Right atrium auricular region (tissue), 2 donors: ENCODE data around the gene COQ6. TPM values are rescaled to one million over a fixed set of nuclear protein-coding genes. Genes with fewer than 3 reads are reported as not detected.
"Not testable (repeated sequence)": the region's sequence is repeated elsewhere in the genome, so short reads cannot be mapped to it uniquely, and the experiment has no call there.

ENCODE experiments used
- DNase-seq: peaks from one replicate; pipeline ENCODE4 v3.0.0-alpha.2; 2019; ENCODE audit warnings: low spot score
- H3K27ac ChIP-seq, 2 donors: fragments of 200-600 bp; sonication (generic); 1 replicate in 1 of 2; 2 replicates in 1 of 2; pipeline ENCODE4 v1.5.1; 2016 to 2019
- H3K27me3 ChIP-seq, 2 donors: fragments of 200-600 bp; sonication (generic); one replicate each; pipeline versions ENCODE4 v1.5.1 to v1.6.0; 2017 to 2019
- H3K36me3 ChIP-seq: fragments of 200-600 bp; sonication (generic); one replicate; pipeline ENCODE4 v1.5.1; 2016
- H3K4me1 ChIP-seq, 2 donors: fragments of 200-600 bp; sonication (generic); one replicate each; pipeline versions ENCODE4 v1.5.1 to v1.6.0; 2017 to 2019
- H3K4me3 ChIP-seq, 2 donors: fragments of 200-600 bp; sonication (generic); 1 replicate in 1 of 2; 2 replicates in 1 of 2; pipeline ENCODE4 v1.5.1; 2017 to 2019; ENCODE audit warnings: mild to moderate bottlenecking in 1 of 2, moderate library complexity in 1 of 2
- H3K9me3 ChIP-seq, 2 donors: fragments of 200-600 bp; sonication (generic); one replicate each; pipeline ENCODE4 v1.5.1; 2019
- total RNA-seq, 2 donors: library from RNA; depleted of rRNA; stranded (reverse); fragments of >200 nt; gene quantifications; one replicate each; pipeline ENCODE4 v1.1.0, GENCODE V29; 2016
- TF ChIP-seq, protein P1 (sequence below), 2 donors: fragments of 200-600 bp; sonication (generic); IDR thresholded peaks; one replicate each; pipeline ENCODE4 v1.5.1; 2019; ENCODE audit warnings: antibody characterized with exemption in 2 of 2

COQ6 gene
- total RNA-seq, 2 donors from 2014 or later, result 34.2 to 64.9 TPM

GRCh38 chr14:73997944-73998447 is 47.9 kb downstream of the COQ6 start:
- Histone ChIP-seq H3K4me1 (no peaks in the 10 kb centered on the region), H3K9me3 (no peaks in the 10 kb centered on the region), H3K27me3 (no peaks in the 10 kb centered on the region), H3K27ac (no peak overlapping the region), H3K4me3 (no peak overlapping the region), H3K36me3 (no peaks in the 10 kb centered on the region)
- TF ChIP-seq, protein P1, sequence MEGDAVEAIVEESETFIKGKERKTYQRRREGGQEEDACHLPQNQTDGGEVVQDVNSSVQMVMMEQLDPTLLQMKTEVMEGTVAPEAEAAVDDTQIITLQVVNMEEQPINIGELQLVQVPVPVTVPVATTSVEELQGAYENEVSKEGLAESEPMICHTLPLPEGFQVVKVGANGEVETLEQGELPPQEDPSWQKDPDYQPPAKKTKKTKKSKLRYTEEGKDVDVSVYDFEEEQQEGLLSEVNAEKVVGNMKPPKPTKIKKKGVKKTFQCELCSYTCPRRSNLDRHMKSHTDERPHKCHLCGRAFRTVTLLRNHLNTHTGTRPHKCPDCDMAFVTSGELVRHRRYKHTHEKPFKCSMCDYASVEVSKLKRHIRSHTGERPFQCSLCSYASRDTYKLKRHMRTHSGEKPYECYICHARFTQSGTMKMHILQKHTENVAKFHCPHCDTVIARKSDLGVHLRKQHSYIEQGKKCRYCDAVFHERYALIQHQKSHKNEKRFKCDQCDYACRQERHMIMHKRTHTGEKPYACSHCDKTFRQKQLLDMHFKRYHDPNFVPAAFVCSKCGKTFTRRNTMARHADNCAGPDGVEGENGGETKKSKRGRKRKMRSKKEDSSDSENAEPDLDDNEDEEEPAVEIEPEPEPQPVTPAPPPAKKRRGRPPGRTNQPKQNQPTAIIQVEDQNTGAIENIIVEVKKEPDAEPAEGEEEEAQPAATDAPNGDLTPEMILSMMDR (IDR thresholded peaks at IDR 0.05), result no peak
- DNase-seq, result no peak

GRCh38 chr14:73998726-73999125 is 48.6 kb downstream of the COQ6 start:
- no peak overlapping the region for H3K27ac ChIP-seq
- no peak overlapping the region for H3K4me3 ChIP-seq
- TF ChIP-seq, protein P1 (IDR thresholded peaks at IDR 0.05), result no peak
- no peaks in the 10 kb centered on the region for H3K27me3 ChIP-seq
- DNase-seq, result no peak
- no peaks in the 10 kb centered on the region for H3K9me3 ChIP-seq
- H3K4me1 ChIP-seq, result no peaks in the 10 kb centered on the region
- H3K36me3 ChIP-seq, result no peaks in the 10 kb centered on the region

DNA sequence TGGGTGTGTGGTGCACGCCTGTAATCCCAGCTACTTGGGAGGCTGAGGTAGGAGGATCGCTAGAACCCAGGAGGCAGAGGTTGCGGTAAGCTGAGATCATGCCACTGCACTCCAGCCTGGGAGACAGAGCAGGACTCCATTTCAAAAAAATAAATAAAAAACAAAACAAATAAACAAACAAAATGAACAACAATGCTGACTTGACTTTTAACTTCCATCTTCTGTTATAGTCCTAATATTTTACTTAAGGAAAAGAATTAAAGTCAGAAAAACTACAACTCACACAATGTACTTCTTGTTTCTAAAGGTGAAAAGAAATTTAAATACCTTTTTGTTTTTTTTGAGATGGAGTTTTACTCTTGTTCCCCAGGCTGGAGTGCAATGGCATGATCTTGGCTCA is 55.6 kb downstream of the COQ6 start:
- not testable (repeated sequence) for H3K27me3 ChIP-seq, DNase-seq, H3K36me3 ChIP-seq, H3K4me3 ChIP-seq, H3K4me1 ChIP-seq, H3K9me3 ChIP-seq, H3K27ac ChIP-seq

GRCh38 chr14:74008843-74009499 is 58.9 kb downstream of the COQ6 start:
- DNase-seq, result no peak
- Histone ChIP-seq H3K27me3 (no peaks in the 10 kb centered on the region), H3K4me1 (no peaks in the 10 kb centered on the region), H3K9me3 (no peaks in the 10 kb centered on the region), H3K36me3 (peaks cover 4% of the 10 kb centered on the region), H3K4me3 (no peak overlapping the region), H3K27ac (no peak overlapping the region)
- TF ChIP-seq, protein P1 (IDR thresholded peaks at IDR 0.05), result no peak

Other genes with a start within 250 kb of the COQ6 start
- gene PNMA1, start 235.9 kb upstream of the COQ6 start, total RNA-seq, result 10 to 100 TPM; 17.1 to 18.3 TPM
- gene PTGR2, start 98.5 kb upstream of the COQ6 start, total RNA-seq, result 10 to 100 TPM; 15.9 to 25.0 TPM
- gene ZNF410, start 63.4 kb upstream of the COQ6 start, total RNA-seq, result 10 to 100 TPM; 16.2 to 23.4 TPM
- gene FAM161B, start 208 bp upstream of the COQ6 start, total RNA-seq, result 1 to 10 TPM; 2.3 to 3.2 TPM
- 1 to 10 TPM; 4.8 to 5.8 TPM for gene ENTPD5, start 69.0 kb downstream of the COQ6 start, total RNA-seq
- gene BBOF1, start 69.0 kb downstream of the COQ6 start, total RNA-seq, result 1 to 10 TPM; 3.3 to 5.7 TPM
- 10 to 100 TPM; 28.8 to 37.2 TPM for gene ALDH6A1, start 134.2 kb downstream of the COQ6 start, total RNA-seq
- 1 to 10 TPM; 7.1 to 7.4 TPM for gene LIN52, start 134.7 kb downstream of the COQ6 start, total RNA-seq